Measurements from ENCODE around the gene SYNGR1.
A peak's percentile ranks its signal among the peaks of the same experiment; 100 is the strongest.
"Not testable (repeated sequence)": the region's sequence is repeated elsewhere in the genome, so short reads cannot be mapped to it uniquely, and the experiment has no call there.

The SYNGR1 gene

GRCh38 chr22:39317084-39317774 is 32.6 kb upstream of the SYNGR1 start:
- no peak for DNase-seq

GRCh38 chr22:39317775-39318506 is 31.9 kb upstream of the SYNGR1 start:
- DNase-seq, result no peak

- no peak for DNase-seq
Measured at GRCh38 chr22:39318507-39319283, 31.1 kb upstream of the SYNGR1 start.

- DNase-seq, result peak; percentile 97
Measured at GRCh38 chr22:39319284-39320022, 30.3 kb upstream of the SYNGR1 start, which contains the start of gene RPL3. RPL3 (minus strand) TSS chr22:39319623; CDS start chr22:39319597, 26 bp downstream.

- not testable (repeated sequence) for DNase-seq
Measured at GRCh38 chr22:39320616-39321029, 29.2 kb upstream of the SYNGR1 start.

- DNase-seq, result no peak
Measured at GRCh38 chr22:39325392-39325932, 24.3 kb upstream of the SYNGR1 start.

GRCh38 chr22:39327995-39328754 is 21.6 kb upstream of the SYNGR1 start:
- no peak for DNase-seq

GRCh38 chr22:39330553-39330952 is 19.2 kb upstream of the SYNGR1 start:
- not testable (repeated sequence) for DNase-seq

- no peak for DNase-seq
Measured at GRCh38 chr22:39332441-39333064, 17.2 kb upstream of the SYNGR1 start.

GRCh38 chr22:39336411-39336810 is 13.4 kb upstream of the SYNGR1 start:
- DNase-seq, result no peak

GRCh38 chr22:39339775-39340174 is 10.0 kb upstream of the SYNGR1 start:
- DNase-seq, result not testable (repeated sequence)

- no peak for DNase-seq
Measured at GRCh38 chr22:39341179-39341578, 8.6 kb upstream of the SYNGR1 start.

GRCh38 chr22:39343259-39344045 is 6.3 kb upstream of the SYNGR1 start:
- peak; percentile 61 for DNase-seq

- DNase-seq, result no peak
Measured at GRCh38 chr22:39344046-39344390, 5.8 kb upstream of the SYNGR1 start.

- DNase-seq, result no peak
Measured at GRCh38 chr22:39345231-39345630, 4.6 kb upstream of the SYNGR1 start.

- DNase-seq, result peak; percentile 60
Measured at GRCh38 chr22:39348909-39349505, 784 bp upstream of the SYNGR1 start.

GRCh38 chr22:39349506-39349966 is 255 bp upstream of the SYNGR1 start:
- peak; percentile 59 for DNase-seq

GRCh38 chr22:39350757-39351688 is 1.2 kb downstream of the SYNGR1 start:
- no peak for DNase-seq
